NCI-H2227 (cell line): ENCODE measurements around the gene CCDC134.
"Not testable (repeated sequence)": the region's sequence is repeated elsewhere in the genome, so short reads cannot be mapped to it uniquely, and the experiment has no call there.

Source experiments
- DNase-seq: peaks from one replicate; lab custom pipeline; 2025; ENCODE audit not compliant: unreplicated experiment; lab: John Stamatoyannopoulos, UW

Gene CCDC134

GRCh38 chr22:41841085-41841712 lies 40.7 kb downstream of the CCDC134 start:
- DNase-seq, result no peak

- DNase-seq, result no peak
Measured at GRCh38 chr22:41842996-41843970, 42.8 kb downstream of the CCDC134 start.

- DNase-seq, result no peak
Measured at GRCh38 chr22:41844036-41844435, 43.6 kb downstream of the CCDC134 start.

- no peak for DNase-seq
Measured at GRCh38 chr22:41844513-41844912, 44.0 kb downstream of the CCDC134 start.

- no peak for DNase-seq
Measured at GRCh38 chr22:41845380-41846267, 45.1 kb downstream of the CCDC134 start.

GRCh38 chr22:41846268-41846987 lies 45.9 kb downstream of the CCDC134 start:
- DNase-seq, result peak; percentile 44

GRCh38 chr22:41847300-41847699 lies 46.8 kb downstream of the CCDC134 start:
- DNase-seq, result no peak

- no peak for DNase-seq
Measured at GRCh38 chr22:41848468-41848867, 48.0 kb downstream of the CCDC134 start.

GRCh38 chr22:41856469-41856868 lies 56.0 kb downstream of the CCDC134 start:
- no peak for DNase-seq

GRCh38 chr22:41857155-41857859 lies 56.8 kb downstream of the CCDC134 start:
- peak; percentile 45 for DNase-seq

GRCh38 chr22:41857860-41858199 lies 57.4 kb downstream of the CCDC134 start:
- DNase-seq, result no peak

GRCh38 chr22:41862160-41862529 lies 61.7 kb downstream of the CCDC134 start:
- no peak for DNase-seq

GRCh38 chr22:41862530-41863266 lies 62.2 kb downstream of the CCDC134 start:
- DNase-seq, result peak; percentile 7

GRCh38 chr22:41863472-41863871 lies 63.0 kb downstream of the CCDC134 start:
- no peak for DNase-seq

GRCh38 chr22:41868556-41868955 lies 68.1 kb downstream of the CCDC134 start:
- no peak for DNase-seq

- DNase-seq, result not testable (repeated sequence)
Measured at GRCh38 chr22:41870081-41870480, 69.6 kb downstream of the CCDC134 start.

- no peak for DNase-seq
Measured at GRCh38 chr22:41870786-41871185, 70.3 kb downstream of the CCDC134 start.

- no peak for DNase-seq
Measured at GRCh38 chr22:41873391-41873790, 72.9 kb downstream of the CCDC134 start.

- no peak for DNase-seq
Measured at GRCh38 chr22:41874090-41874489, 73.6 kb downstream of the CCDC134 start.
